ENCODE measurements around the gene TANK.

Gene TANK

GRCh38 chr2:161245261-161245553, 85.0 kb downstream of the TANK start:
- Histone ChIP-seq H3K27ac (ENCODE audit: low read length) (peak overlapping the region; percentile 73), H3K4me3 (ENCODE audit: low read depth in 1 of 2, low read length in 2 of 2) (peak overlapping the region; percentile 57 to 64; a peak in 3 of 4 replicates), H3K79me2 (ENCODE audit: insufficient read depth, low read length) (peaks cover 22% of the 10 kb centered on the region), H3K9me3 (ENCODE audit: insufficient read depth, low read length, severe bottlenecking) (no peaks in the 10 kb centered on the region), H3K9ac (ENCODE audit: low read depth, low read length) (peak overlapping the region; percentile 72), H3K4me2 (ENCODE audit: insufficient read depth, low read length) (peak overlapping the region; percentile 84), H3K27me3 (ENCODE audit: insufficient read depth, low read length, poor library complexity) (no peaks in the 10 kb centered on the region), H3K36me3 (ENCODE audit: insufficient read depth, low read length) (peaks cover 4% of the 10 kb centered on the region; the same call in 1 of the 2 replicates), H3K4me1 (ENCODE audit: insufficient read depth, low read length) (peaks cover 32% of the 10 kb centered on the region), H4K20me1 (ENCODE audit: insufficient read depth, low read length) (no peaks in the 10 kb centered on the region), H2AFZ (ENCODE audit: low read depth, low read length) (peak overlapping the region; percentile 51; the same call in 1 of the 2 replicates)
- no peak for TF ChIP-seq EZH2 (IDR thresholded peaks at IDR 0.05; ENCODE audit: borderline replicate concordance, low read depth, low read length, severe bottlenecking)
- TF ChIP-seq CTCF (IDR thresholded peaks at IDR 0.05; ENCODE audit: borderline replicate concordance, extremely low read depth, low read length, poor library complexity, severe bottlenecking): no peak
- no peak for ATAC-seq (ENCODE audit: insufficient read depth, low read depth)
- no peak for DNase-seq

GRCh38 chr2:161245671-161246070, 85.4 kb downstream of the TANK start:
- H3K27ac ChIP-seq (ENCODE audit: low read length): 0 out of 2 replicates have a peak overlapping the region, but pooled peaks have one; percentile 9
- DNase-seq (no peak), ATAC-seq (ENCODE audit: insufficient read depth, low read depth) (no peak)
- H3K36me3 ChIP-seq (ENCODE audit: insufficient read depth, low read length): peaks cover 4% of the 10 kb centered on the region; the same call in 1 of the 2 replicates
- H3K4me1 ChIP-seq (ENCODE audit: insufficient read depth, low read length): peaks cover 32% of the 10 kb centered on the region
- no peaks in the 10 kb centered on the region for H4K20me1 ChIP-seq (ENCODE audit: insufficient read depth, low read length)
- peak overlapping the region in 1 of 2 experiments; percentile 57; a peak in 3 of 4 replicates for H3K4me3 ChIP-seq (ENCODE audit: low read depth in 1 of 2, low read length in 2 of 2)
- H3K27me3 ChIP-seq (ENCODE audit: insufficient read depth, low read length, poor library complexity): no peaks in the 10 kb centered on the region
- no peak for TF ChIP-seq EZH2 (IDR thresholded peaks at IDR 0.05; ENCODE audit: borderline replicate concordance, low read depth, low read length, severe bottlenecking)
- TF ChIP-seq CTCF (IDR thresholded peaks at IDR 0.05; ENCODE audit: borderline replicate concordance, extremely low read depth, low read length, poor library complexity, severe bottlenecking): no peak
- peak overlapping the region; percentile 72 for H3K9ac ChIP-seq (ENCODE audit: low read depth, low read length)
- peaks cover 22% of the 10 kb centered on the region for H3K79me2 ChIP-seq (ENCODE audit: insufficient read depth, low read length)
- H3K4me2 ChIP-seq (ENCODE audit: insufficient read depth, low read length): peak overlapping the region; percentile 84
- H2AFZ ChIP-seq (ENCODE audit: low read depth, low read length): peak overlapping the region; percentile 18; the same call in 1 of the 2 replicates
- no peaks in the 10 kb centered on the region for H3K9me3 ChIP-seq (ENCODE audit: insufficient read depth, low read length, severe bottlenecking)

- no peak for ATAC-seq (ENCODE audit: insufficient read depth, low read depth)
- Histone ChIP-seq H3K36me3 (ENCODE audit: insufficient read depth, low read length) (peaks cover 4% of the 10 kb centered on the region; the same call in 1 of the 2 replicates), H3K9ac (ENCODE audit: low read depth, low read length) (peak overlapping the region; percentile 72; the same call in 1 of the 2 replicates), H4K20me1 (ENCODE audit: insufficient read depth, low read length) (no peaks in the 10 kb centered on the region), H3K4me3 (ENCODE audit: low read depth in 1 of 2, low read length in 2 of 2) (peak overlapping the region in 1 of 2 experiments; percentile 57; a peak in 1 of 4 replicates), H3K79me2 (ENCODE audit: insufficient read depth, low read length) (peaks cover 22% of the 10 kb centered on the region), H2AFZ (ENCODE audit: low read depth, low read length) (no peak overlapping the region), H3K27ac (ENCODE audit: low read length) (no peak overlapping the region), H3K9me3 (ENCODE audit: insufficient read depth, low read length, severe bottlenecking) (no peaks in the 10 kb centered on the region), H3K4me1 (ENCODE audit: insufficient read depth, low read length) (peaks cover 35% of the 10 kb centered on the region), H3K4me2 (ENCODE audit: insufficient read depth, low read length) (peak overlapping the region; percentile 84), H3K27me3 (ENCODE audit: insufficient read depth, low read length, poor library complexity) (no peaks in the 10 kb centered on the region)
- no peak for DNase-seq
- no peak for TF ChIP-seq EZH2 (IDR thresholded peaks at IDR 0.05; ENCODE audit: borderline replicate concordance, low read depth, low read length, severe bottlenecking)
- no peak for TF ChIP-seq CTCF (IDR thresholded peaks at IDR 0.05; ENCODE audit: borderline replicate concordance, extremely low read depth, low read length, poor library complexity, severe bottlenecking)
Observed at GRCh38 chr2:161246281-161246680, 86.1 kb downstream of the TANK start.
